Trophoblast cell (in vitro differentiated cells and primary cell): Measurements from ENCODE around the gene TSPAN31.
A peak's percentile ranks its signal among the peaks of the same experiment; 100 is the strongest.

ENCODE experiments used
- DNase-seq, 2 donors: peaks; one replicate each; pipeline ENCODE4 v3.0.0-alpha.2; 2016
- H2AFZ ChIP-seq: 2 replicates; pipeline ENCODE4 v1.6.1; 2013; ENCODE audit warnings: low read length, moderate library complexity, mild to moderate bottlenecking; ENCODE audit not compliant: insufficient read depth, poor library complexity
- H2AK5ac ChIP-seq: 2 replicates; pipeline ENCODE4 v1.6.1; 2013; ENCODE audit warnings: mild to moderate bottlenecking, low read length
- H2BK120ac ChIP-seq: 2 replicates; pipeline ENCODE4 v1.6.1; 2013; ENCODE audit warnings: low read length, mild to moderate bottlenecking, moderate library complexity; ENCODE audit not compliant: insufficient read depth, poor library complexity
- H2BK12ac ChIP-seq: 2 replicates; pipeline ENCODE4 v1.6.1; 2013; ENCODE audit warnings: mild to moderate bottlenecking, low read length, moderate library complexity
- H2BK5ac ChIP-seq: 2 replicates; pipeline ENCODE4 v1.6.1; 2013; ENCODE audit warnings: low read length, low read depth, moderate library complexity, mild to moderate bottlenecking; ENCODE audit not compliant: poor library complexity
- H3K14ac ChIP-seq: 2 replicates; pipeline ENCODE4 v1.6.1; 2013; ENCODE audit warnings: mild to moderate bottlenecking, low read length
- H3K18ac ChIP-seq: 2 replicates; pipeline ENCODE4 v1.6.1; 2013; ENCODE audit warnings: mild to moderate bottlenecking, low read length
- H3K23ac ChIP-seq: 2 replicates; pipeline ENCODE4 v1.6.1; 2013; ENCODE audit warnings: low read length
- H3K27ac ChIP-seq: 2 replicates; pipeline ENCODE4 v1.5.1; 2013; ENCODE audit warnings: low read depth, mild to moderate bottlenecking, inconsistent platforms, low read length, moderate library complexity
- H3K27me3 ChIP-seq: 2 replicates; pipeline ENCODE4 v1.6.1; 2013; ENCODE audit warnings: inconsistent platforms, mild to moderate bottlenecking, low read length, moderate library complexity; ENCODE audit not compliant: insufficient read depth
- H3K36me3 ChIP-seq, 2 experiments: 1 replicate in 1 of 2; 2 replicates in 1 of 2; pipeline ENCODE4 v1.6.1; 2013; ENCODE audit warnings: low read length in 2 of 2, mild to moderate bottlenecking in 2 of 2, moderate library complexity in 1 of 2; ENCODE audit not compliant: insufficient read depth in 2 of 2, control insufficient read depth in 1 of 2
- H3K4ac ChIP-seq: 2 replicates; pipeline ENCODE4 v1.6.1; 2013; ENCODE audit warnings: low read depth, mild to moderate bottlenecking, low read length, moderate library complexity
- H3K4me1 ChIP-seq, 2 experiments: 1 replicate in 1 of 2; 2 replicates in 1 of 2; pipeline ENCODE4 v1.6.1; 2013; ENCODE audit warnings: low read length in 2 of 2, mild to moderate bottlenecking in 2 of 2, moderate library complexity in 1 of 2; ENCODE audit not compliant: insufficient read depth in 2 of 2, control insufficient read depth in 1 of 2
- H3K4me2 ChIP-seq: 2 replicates; pipeline ENCODE4 v1.6.1; 2013; ENCODE audit warnings: inconsistent platforms, mild to moderate bottlenecking, low read length, moderate library complexity
- H3K4me3 ChIP-seq: 2 replicates; pipeline ENCODE4 v1.5.1; 2013; ENCODE audit warnings: mild to moderate bottlenecking, low read depth, low read length, inconsistent platforms
- H3K79me1 ChIP-seq: one replicate; pipeline ENCODE4 v1.6.1; 2013; ENCODE audit warnings: low read length
- H3K79me2 ChIP-seq: 2 replicates; pipeline ENCODE4 v1.6.1; 2013; ENCODE audit warnings: low read length, mild to moderate bottlenecking; ENCODE audit not compliant: control insufficient read depth, insufficient read depth, poor library complexity
- H3K9ac ChIP-seq: 2 replicates; pipeline ENCODE4 v1.6.1; 2013; ENCODE audit warnings: mild to moderate bottlenecking, low read length
- H3K9me3 ChIP-seq: 2 replicates; pipeline ENCODE4 v1.6.1; 2013; ENCODE audit warnings: low read depth, mild to moderate bottlenecking, control low read depth, inconsistent platforms, low read length; ENCODE audit not compliant: insufficient read depth
- H4K12ac ChIP-seq: 2 replicates; pipeline ENCODE4 v1.6.1; 2013; ENCODE audit warnings: low read depth, mild to moderate bottlenecking, low read length, moderate library complexity
- H4K8ac ChIP-seq: 2 replicates; pipeline ENCODE4 v1.6.1; 2013; ENCODE audit warnings: low read depth, mild to moderate bottlenecking, low read length, moderate library complexity
- H4K91ac ChIP-seq: one replicate; pipeline ENCODE4 v1.6.1; 2013; ENCODE audit warnings: low read depth, mild to moderate bottlenecking, low read length, moderate library complexity
- WGBS: extraction: QIAGEN DNeasy Blood & Tissue Kit; methylation state at CpG from one replicate; pipeline ENCODE4 v1.1.7; 2013; ENCODE audit warnings: missing lambda C conversion rate; ENCODE audit not compliant: insufficient read length, insufficient coverage; ENCODE audit errors: extremely low coverage; 5-methylcytosine and 5-hydroxymethylcytosine counted together

Gene TSPAN31

GRCh38 chr12:57740656-57741412, 4.0 kb upstream of the TSPAN31 start:
- no peak overlapping the region for H3K14ac ChIP-seq
- no peak overlapping the region for H2BK120ac ChIP-seq
- no peak overlapping the region for H4K12ac ChIP-seq
- H3K27me3 ChIP-seq, result peaks cover 60% of the 10 kb centered on the region
- H2BK12ac ChIP-seq, result no peak overlapping the region
- no peak overlapping the region for H3K27ac ChIP-seq
- no peak overlapping the region for H2AFZ ChIP-seq
- H3K79me2 ChIP-seq, result no peaks in the 10 kb centered on the region
- no peak overlapping the region for H3K9ac ChIP-seq
- no peak overlapping the region for H3K4ac ChIP-seq
- H2AK5ac ChIP-seq, result no peak overlapping the region
- no peaks in the 10 kb centered on the region for H3K36me3 ChIP-seq
- no peak overlapping the region for H4K91ac ChIP-seq
- no peak overlapping the region for H3K4me3 ChIP-seq
- H3K79me1 ChIP-seq, result peaks cover 3% of the 10 kb centered on the region
- no peak overlapping the region for H3K4me2 ChIP-seq
- WGBS, result no CpG with 5 or more reads among the region's 5 CpGs
- no peak for DNase-seq
- peaks cover 0 to 7% of the 10 kb centered on the region in 2 experiments for H3K4me1 ChIP-seq
- H3K18ac ChIP-seq, result no peak overlapping the region
- no peak overlapping the region for H2BK5ac ChIP-seq
- peaks cover 8% of the 10 kb centered on the region for H3K9me3 ChIP-seq
- H4K8ac ChIP-seq, result no peak overlapping the region
- no peak overlapping the region for H3K23ac ChIP-seq

GRCh38 chr12:57741413-57741789, 3.4 kb upstream of the TSPAN31 start:
- Histone ChIP-seq H3K14ac (no peak overlapping the region), H4K12ac (no peak overlapping the region), H3K27me3 (peaks cover 54% of the 10 kb centered on the region), H3K23ac (no peak overlapping the region), H3K27ac (no peak overlapping the region), H2BK120ac (no peak overlapping the region), H4K91ac (no peak overlapping the region), H3K79me2 (no peaks in the 10 kb centered on the region), H3K36me3 (no peaks in the 10 kb centered on the region), H4K8ac (no peak overlapping the region), H3K4me1 (peaks cover 0 to 7% of the 10 kb centered on the region in 2 experiments), H2BK12ac (no peak overlapping the region), H2BK5ac (no peak overlapping the region), H2AK5ac (no peak overlapping the region), H3K4me3 (no peak overlapping the region), H3K18ac (no peak overlapping the region), H2AFZ (no peak overlapping the region), H3K4ac (no peak overlapping the region), H3K9ac (no peak overlapping the region), H3K4me2 (no peak overlapping the region), H3K79me1 (peaks cover 3% of the 10 kb centered on the region), H3K9me3 (peaks cover 8% of the 10 kb centered on the region)
- no peak for DNase-seq
- no CpG with 5 or more reads among the region's 1 CpG for WGBS

- Histone ChIP-seq H3K14ac (no peak overlapping the region), H4K12ac (no peak overlapping the region), H2AFZ (no peak overlapping the region), H4K8ac (no peak overlapping the region), H3K79me1 (peaks cover 3% of the 10 kb centered on the region), H2BK5ac (no peak overlapping the region), H2BK12ac (no peak overlapping the region), H3K18ac (no peak overlapping the region), H3K4me2 (no peak overlapping the region), H3K4ac (no peak overlapping the region), H4K91ac (no peak overlapping the region), H3K36me3 (peaks cover 2 to 5% of the 10 kb centered on the region in 2 experiments), H3K4me3 (no peak overlapping the region), H3K27ac (no peak overlapping the region), H3K9ac (no peak overlapping the region), H3K23ac (no peak overlapping the region), H2AK5ac (no peak overlapping the region), H3K4me1 (peaks cover 0 to 7% of the 10 kb centered on the region in 2 experiments), H3K79me2 (no peaks in the 10 kb centered on the region), H2BK120ac (no peak overlapping the region), H3K9me3 (peaks cover 6% of the 10 kb centered on the region), H3K27me3 (peaks cover 47% of the 10 kb centered on the region)
- peak in 1 of 2 donors; percentile 20 for DNase-seq
- no CpG with 5 or more reads among the region's 14 CpGs for WGBS
These were observed 2.7 kb upstream of the TSPAN31 start for GRCh38 chr12:57741844-57742738.

- Histone ChIP-seq H3K18ac (no peak overlapping the region), H3K4me2 (no peak overlapping the region), H3K4me1 (no peaks in the 10 kb centered on the region), H2BK5ac (no peak overlapping the region), H4K8ac (no peak overlapping the region), H3K79me2 (no peaks in the 10 kb centered on the region), H3K23ac (no peak overlapping the region), H3K36me3 (peaks cover 7 to 14% of the 10 kb centered on the region in 2 experiments), H3K9ac (no peak overlapping the region), H3K9me3 (peaks cover 4% of the 10 kb centered on the region), H3K4ac (no peak overlapping the region), H3K79me1 (peaks cover 3% of the 10 kb centered on the region), H3K14ac (no peak overlapping the region), H3K27ac (no peak overlapping the region), H2BK12ac (no peak overlapping the region), H4K12ac (no peak overlapping the region), H2AFZ (no peak overlapping the region), H2AK5ac (no peak overlapping the region), H3K4me3 (no peak overlapping the region), H3K27me3 (peaks cover 31% of the 10 kb centered on the region), H2BK120ac (no peak overlapping the region), H4K91ac (no peak overlapping the region)
- no CpG with 5 or more reads among the region's 2 CpGs for whole genome bisulfite sequencing
- no peak for DNase-seq
These were observed 1.1 kb upstream of the TSPAN31 start for GRCh38 chr12:57743769-57744168.
